Hematopoietic multipotent progenitor cell treated with erythropoietin and hydrocortisone succinate and interleukin-3 and kit ligand, for 8 days (in vitro differentiated cells): ENCODE results near the gene ATN1.

Experiments
- DNase-seq: peaks from one replicate; pipeline ENCODE4 v3.0.0-alpha.2; 2015

The ATN1 gene

GRCh38 chr12:6944381-6945186 is 16.8 kb downstream of the ATN1 start:
- peak; percentile 96 for DNase-seq

GRCh38 chr12:6945613-6946012 is 17.9 kb downstream of the ATN1 start:
- DNase-seq: no peak

- peak; percentile 67 for DNase-seq
Observed at GRCh38 chr12:6946033-6946919, 18.5 kb downstream of the ATN1 start.

GRCh38 chr12:6946920-6947374 is 19.2 kb downstream of the ATN1 start:
- DNase-seq: no peak

GRCh38 chr12:6947615-6948014 is 19.9 kb downstream of the ATN1 start:
- DNase-seq: no peak

- DNase-seq: peak; percentile 62
Observed at GRCh38 chr12:6948873-6949594, 21.3 kb downstream of the ATN1 start.

- peak; percentile 67 for DNase-seq
Observed at GRCh38 chr12:6950401-6950801, 22.6 kb downstream of the ATN1 start.

GRCh38 chr12:6950811-6951540 is 23.2 kb downstream of the ATN1 start, which contains the start of gene PTPN6:
Gene PTPN6 (plus strand): TSS chr12:6951356. CDS start chr12:6951513, 157 bp downstream.
- DNase-seq: peak; percentile 76

- no peak for DNase-seq
Observed at GRCh38 chr12:6951551-6952120, 23.9 kb downstream of the ATN1 start.

GRCh38 chr12:6952121-6952862 is 24.5 kb downstream of the ATN1 start:
- peak; percentile 59 for DNase-seq

- no peak for DNase-seq
Observed at GRCh38 chr12:6952863-6953441, 25.2 kb downstream of the ATN1 start.

- DNase-seq: peak; percentile 92
Observed at GRCh38 chr12:6953442-6954315, 25.9 kb downstream of the ATN1 start.

- DNase-seq: no peak
Observed at GRCh38 chr12:6954316-6955107, 26.8 kb downstream of the ATN1 start.

- no peak for DNase-seq
Observed at GRCh38 chr12:6955108-6956020, 27.6 kb downstream of the ATN1 start.

- DNase-seq: no peak
Observed at GRCh38 chr12:6956021-6956727, 28.4 kb downstream of the ATN1 start.

GRCh38 chr12:6957151-6957701 is 29.5 kb downstream of the ATN1 start:
- no peak for DNase-seq
